Measurements from ENCODE around the gene CHPF2.

DNA sequence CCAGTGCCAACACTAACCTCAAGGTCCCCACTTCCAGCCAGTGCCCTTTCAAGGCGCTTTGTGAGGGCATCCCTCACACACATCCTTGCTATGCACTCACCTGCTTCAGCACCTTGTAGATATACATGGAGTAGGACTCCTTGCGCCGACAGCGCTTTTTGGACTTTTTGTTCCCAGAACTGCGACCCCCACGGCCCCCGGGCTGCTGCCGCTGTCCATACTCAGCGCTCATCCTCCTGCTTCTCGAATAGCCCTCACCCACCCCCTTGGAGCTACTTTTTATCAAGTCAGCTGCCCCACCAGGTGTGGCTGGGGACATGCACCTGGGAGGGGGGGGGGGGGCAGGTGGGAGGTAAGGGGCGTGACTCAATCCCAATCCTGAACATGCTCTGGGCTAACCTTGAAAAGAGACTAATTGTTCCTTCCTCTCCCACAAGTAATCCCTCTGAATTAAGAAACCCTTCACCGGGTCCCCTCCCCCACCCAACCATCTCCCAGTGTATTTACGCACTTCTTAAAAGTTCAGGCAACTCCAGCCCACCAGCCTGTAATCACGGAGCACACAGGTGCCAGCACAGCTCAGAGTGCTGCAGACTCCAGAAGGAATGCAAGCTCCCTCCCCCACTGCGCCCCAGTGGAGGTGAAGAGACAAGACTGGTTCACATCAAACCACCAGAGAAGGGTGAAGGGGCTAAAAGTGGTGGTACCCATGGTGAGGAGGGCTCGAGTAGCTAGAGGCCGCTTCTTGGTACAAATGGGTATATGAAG, 22.0 kb upstream of the CHPF2 start, which contains the start of gene H2BK1:
- TF ChIP-seq, protein P1, sequence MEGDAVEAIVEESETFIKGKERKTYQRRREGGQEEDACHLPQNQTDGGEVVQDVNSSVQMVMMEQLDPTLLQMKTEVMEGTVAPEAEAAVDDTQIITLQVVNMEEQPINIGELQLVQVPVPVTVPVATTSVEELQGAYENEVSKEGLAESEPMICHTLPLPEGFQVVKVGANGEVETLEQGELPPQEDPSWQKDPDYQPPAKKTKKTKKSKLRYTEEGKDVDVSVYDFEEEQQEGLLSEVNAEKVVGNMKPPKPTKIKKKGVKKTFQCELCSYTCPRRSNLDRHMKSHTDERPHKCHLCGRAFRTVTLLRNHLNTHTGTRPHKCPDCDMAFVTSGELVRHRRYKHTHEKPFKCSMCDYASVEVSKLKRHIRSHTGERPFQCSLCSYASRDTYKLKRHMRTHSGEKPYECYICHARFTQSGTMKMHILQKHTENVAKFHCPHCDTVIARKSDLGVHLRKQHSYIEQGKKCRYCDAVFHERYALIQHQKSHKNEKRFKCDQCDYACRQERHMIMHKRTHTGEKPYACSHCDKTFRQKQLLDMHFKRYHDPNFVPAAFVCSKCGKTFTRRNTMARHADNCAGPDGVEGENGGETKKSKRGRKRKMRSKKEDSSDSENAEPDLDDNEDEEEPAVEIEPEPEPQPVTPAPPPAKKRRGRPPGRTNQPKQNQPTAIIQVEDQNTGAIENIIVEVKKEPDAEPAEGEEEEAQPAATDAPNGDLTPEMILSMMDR (IDR thresholded peaks at IDR 0.05) = no peak
- TF ChIP-seq POLR2A (IDR thresholded peaks at IDR 0.05) = no peak

All from testis (tissue), 2 donors.